K562 (cell line): Measurements from ENCODE around the gene EPHA2. TPM values are rescaled to one million over a fixed set of nuclear protein-coding genes. Genes with fewer than 3 reads are reported as not detected.

ENCODE experiments used
- ARID1B ChIP-seq: fragments of 450-650 bp; IDR thresholded peaks from 2 replicates; pipeline ENCODE4 v1.6.1; 2016; ENCODE audit warnings: antibody characterized with exemption, mild to moderate bottlenecking, inconsistent platforms
- CBX1 ChIP-seq: sonication (generic); IDR thresholded peaks from 2 replicates; pipeline ENCODE4 v1.6.1; 2016; ENCODE audit warnings: antibody characterized with exemption, low read depth, mild to moderate bottlenecking
- CEBPB ChIP-seq: fragments of 450-650 bp; IDR thresholded peaks from 2 replicates; pipeline ENCODE4 v1.6.1; 2016; ENCODE audit warnings: missing genetic modification characterization, missing compliant biosample characterization
- CHD2 ChIP-seq: IDR thresholded peaks from 2 replicates; pipeline ENCODE4 v1.6.1; 2011; ENCODE audit warnings: low read depth, low read length
- EGR1 ChIP-seq: fragments of 450-650 bp; conservative IDR thresholded peaks from 2 replicates; pipeline ENCODE4 v1.6.1; 2017; ENCODE audit warnings: mild to moderate bottlenecking
- FOS ChIP-seq: IDR thresholded peaks from 3 replicates; pipeline ENCODE4 v1.6.1; 2011; ENCODE audit not compliant: insufficient read length; ENCODE audit errors: extremely low read depth
- GATAD2A ChIP-seq: fragments of 450-650 bp; IDR thresholded peaks from 2 replicates; pipeline ENCODE4 v1.6.1; 2017
- HMGN3 ChIP-seq: IDR thresholded peaks from 2 replicates; pipeline ENCODE4 v1.6.1; 2011; ENCODE audit warnings: borderline replicate concordance, low read depth, mild to moderate bottlenecking, mixed read lengths, low read length; ENCODE audit not compliant: insufficient read length; ENCODE audit errors: extremely low read depth
- LCOR ChIP-seq: sonication (generic); formaldehyde crosslinking; IDR thresholded peaks from 2 replicates; pipeline ENCODE4 v1.8.0; 2022; ENCODE audit warnings: mild to moderate bottlenecking, missing genetic modification reagents
- MBD2 ChIP-seq: sonication (generic); IDR thresholded peaks from 2 replicates; pipeline ENCODE4 v1.6.1; 2016; ENCODE audit warnings: low read depth, borderline replicate concordance
- MTA2 ChIP-seq: fragments of 450-650 bp; IDR thresholded peaks from 2 replicates; pipeline ENCODE4 v1.6.1; 2016; ENCODE audit warnings: low read depth
- MXI1 ChIP-seq: IDR thresholded peaks from 2 replicates; pipeline ENCODE4 v1.6.1; 2011; ENCODE audit warnings: low read depth, mild to moderate bottlenecking, improper control_type of control experiment, low read length
- NRF1 ChIP-seq, 2 experiments: fragments of 450-650 bp; IDR thresholded peaks in 1 of 2; conservative IDR thresholded peaks in 1 of 2; 2 replicates each; pipeline ENCODE4 v1.6.1; 2014; ENCODE audit warnings: mild to moderate bottlenecking in 2 of 2
- POLR2A ChIP-seq: fragments of 450-650 bp; conservative IDR thresholded peaks from 2 replicates; pipeline ENCODE4 v1.6.1; 2016
- RB1 ChIP-seq: fragments of 450-650 bp; IDR thresholded peaks from 2 replicates; pipeline ENCODE4 v1.6.1; 2017; ENCODE audit warnings: low read depth, mild to moderate bottlenecking
- RBM25 ChIP-seq: fragments of 200-400 bp; formaldehyde crosslinking; IDR thresholded peaks from 2 replicates; pipeline ENCODE4 v1.6.1; 2018; ENCODE audit warnings: low read length, low read depth, moderate library complexity; ENCODE audit not compliant: severe bottlenecking
- SOX6 ChIP-seq: fragments of 450-650 bp; IDR thresholded peaks from 2 replicates; pipeline ENCODE4 v1.6.1; 2014; ENCODE audit warnings: mild to moderate bottlenecking
- ZFX ChIP-seq: sonication (generic); formaldehyde crosslinking; IDR thresholded peaks from 2 replicates; pipeline ENCODE4 v1.8.0; 2022; ENCODE audit warnings: mild to moderate bottlenecking, missing genetic modification reagents, moderate library complexity
- ZKSCAN1 ChIP-seq: fragments of 150-350 bp; IDR thresholded peaks from 2 replicates; pipeline ENCODE4 v1.6.1; 2016; ENCODE audit warnings: low read depth, low read length
- polyA plus RNA-seq, 8 experiments: library from polyadenylated mRNA; depleted of rRNA in 4 of 8; stranded (reverse) in 5 of 8; unstranded in 3 of 8; fragments of >200 nt; fragmentation: Nextera tagmentation in 2 of 8; fragmentation: Illumina TruSeq in 1 of 8; extraction: Ambion mirVana in 2 of 8; extraction: Trizol in 1 of 8; gene quantifications; 2 replicates each; pipeline versions ENCODE4 v1.2.1 to v1.2.3, GENCODE V29; 2011 to 2014; ENCODE audit warnings: inconsistent platforms in 1 of 8, missing spikeins in 1 of 8
- total RNA-seq, 7 experiments: library from RNA; depleted of rRNA in 6 of 7; stranded (reverse); fragments of >200 nt in 6 of 7; fragmentation: Illumina TruSeq in 2 of 7; extraction: Trizol in 2 of 7; gene quantifications; 2 replicates each; pipeline versions ENCODE4 v1.2.1 to v1.2.3, GENCODE V29; 2011 to 2021; ENCODE audit warnings: low replicate concordance in 1 of 7
- TF ChIP-seq, protein P1 (sequence below): fragments of 450-650 bp; IDR thresholded peaks from 2 replicates; pipeline ENCODE4 v1.6.1; 2017; ENCODE audit warnings: antibody characterized with exemption, mild to moderate bottlenecking
- TF ChIP-seq, protein P2 (sequence below): fragments of 450-650 bp; formaldehyde crosslinking; IDR thresholded peaks from 2 replicates; pipeline ENCODE4 v1.4.0; 2020; ENCODE audit warnings: mild to moderate bottlenecking, moderate library complexity
- TF ChIP-seq, protein P3 (sequence below): fragments of 150-350 bp; conservative IDR thresholded peaks from 2 replicates; pipeline ENCODE4 v1.6.1; 2014; ENCODE audit warnings: low read length

The EPHA2 gene
- total and polyA plus RNA-seq, 9 of the 15 experiments (the other 6 are each of a cell fraction or from before 2014, with no cell fraction given), result 0.04 to 0.40 (median 0.07) TPM; not detected in 4

DNA sequence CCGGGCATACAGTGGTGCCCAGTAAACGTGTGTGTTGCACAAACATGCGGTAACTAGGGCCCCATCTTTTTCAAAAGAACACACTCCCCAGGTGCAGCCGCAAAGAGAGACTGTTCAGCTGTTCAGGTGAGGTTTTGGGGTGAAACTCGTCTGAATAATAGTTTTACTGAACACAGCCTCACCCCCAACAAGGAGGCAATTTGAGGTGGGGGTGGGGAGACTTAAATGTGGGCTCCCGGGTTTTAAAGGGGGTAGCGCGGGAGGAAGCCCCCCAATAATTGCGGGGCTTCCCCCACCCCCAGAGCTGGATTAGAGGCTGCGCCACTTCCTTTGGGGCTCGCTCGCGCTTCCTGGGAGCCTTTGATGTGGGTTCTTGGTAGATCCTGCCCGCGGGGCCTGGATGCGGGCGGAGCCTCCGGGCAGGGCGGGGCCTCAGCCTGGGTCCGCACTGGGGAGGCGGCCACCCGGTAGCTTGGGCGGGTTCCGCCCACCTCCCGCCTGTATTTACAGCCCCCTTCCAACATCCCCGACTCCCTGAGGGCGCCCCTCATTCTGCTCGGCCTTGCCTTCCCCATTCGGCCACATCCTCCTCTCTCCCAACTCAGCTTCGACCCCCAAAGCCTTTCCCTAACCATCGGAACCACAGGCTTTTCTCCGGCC is 6.4 kb upstream of the EPHA2 start (continued):
- 0 out of 2 replicates have a peak, but pooled peaks have one; percentile 40 for TF ChIP-seq ZKSCAN1
- peak; percentile 43 for TF ChIP-seq HMGN3
- TF ChIP-seq, protein P1, sequence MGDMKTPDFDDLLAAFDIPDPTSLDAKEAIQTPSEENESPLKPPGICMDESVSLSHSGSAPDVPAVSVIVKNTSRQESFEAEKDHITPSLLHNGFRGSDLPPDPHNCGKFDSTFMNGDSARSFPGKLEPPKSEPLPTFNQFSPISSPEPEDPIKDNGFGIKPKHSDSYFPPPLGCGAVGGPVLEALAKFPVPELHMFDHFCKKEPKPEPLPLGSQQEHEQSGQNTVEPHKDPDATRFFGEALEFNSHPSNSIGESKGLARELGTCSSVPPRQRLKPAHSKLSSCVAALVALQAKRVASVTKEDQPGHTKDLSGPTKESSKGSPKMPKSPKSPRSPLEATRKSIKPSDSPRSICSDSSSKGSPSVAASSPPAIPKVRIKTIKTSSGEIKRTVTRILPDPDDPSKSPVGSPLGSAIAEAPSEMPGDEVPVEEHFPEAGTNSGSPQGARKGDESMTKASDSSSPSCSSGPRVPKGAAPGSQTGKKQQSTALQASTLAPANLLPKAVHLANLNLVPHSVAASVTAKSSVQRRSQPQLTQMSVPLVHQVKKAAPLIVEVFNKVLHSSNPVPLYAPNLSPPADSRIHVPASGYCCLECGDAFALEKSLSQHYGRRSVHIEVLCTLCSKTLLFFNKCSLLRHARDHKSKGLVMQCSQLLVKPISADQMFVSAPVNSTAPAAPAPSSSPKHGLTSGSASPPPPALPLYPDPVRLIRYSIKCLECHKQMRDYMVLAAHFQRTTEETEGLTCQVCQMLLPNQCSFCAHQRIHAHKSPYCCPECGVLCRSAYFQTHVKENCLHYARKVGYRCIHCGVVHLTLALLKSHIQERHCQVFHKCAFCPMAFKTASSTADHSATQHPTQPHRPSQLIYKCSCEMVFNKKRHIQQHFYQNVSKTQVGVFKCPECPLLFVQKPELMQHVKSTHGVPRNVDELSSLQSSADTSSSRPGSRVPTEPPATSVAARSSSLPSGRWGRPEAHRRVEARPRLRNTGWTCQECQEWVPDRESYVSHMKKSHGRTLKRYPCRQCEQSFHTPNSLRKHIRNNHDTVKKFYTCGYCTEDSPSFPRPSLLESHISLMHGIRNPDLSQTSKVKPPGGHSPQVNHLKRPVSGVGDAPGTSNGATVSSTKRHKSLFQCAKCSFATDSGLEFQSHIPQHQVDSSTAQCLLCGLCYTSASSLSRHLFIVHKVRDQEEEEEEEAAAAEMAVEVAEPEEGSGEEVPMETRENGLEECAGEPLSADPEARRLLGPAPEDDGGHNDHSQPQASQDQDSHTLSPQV, result peak; percentile 25; the same call in 1 of the 2 replicates
- no peak for TF ChIP-seq SOX6
- peak; percentile 23; the same call in 1 of the 2 replicates for TF ChIP-seq RB1
- no peak for TF ChIP-seq GATAD2A
- no peak for TF ChIP-seq CEBPB (tag)
- TF ChIP-seq CBX1, result no peak; the same call in 1 of the 2 replicates
- TF ChIP-seq EGR1, result peak; percentile 77
- TF ChIP-seq MXI1, result no peak
- TF ChIP-seq FOS, result no peak
- TF ChIP-seq ZFX (CRISPR knock-in tag), result peak; percentile 61; the same call in 1 of the 2 replicates
- TF ChIP-seq LCOR (CRISPR knock-in tag), result peak; percentile 55; the same call in 1 of the 2 replicates
- TF ChIP-seq, protein P2, sequence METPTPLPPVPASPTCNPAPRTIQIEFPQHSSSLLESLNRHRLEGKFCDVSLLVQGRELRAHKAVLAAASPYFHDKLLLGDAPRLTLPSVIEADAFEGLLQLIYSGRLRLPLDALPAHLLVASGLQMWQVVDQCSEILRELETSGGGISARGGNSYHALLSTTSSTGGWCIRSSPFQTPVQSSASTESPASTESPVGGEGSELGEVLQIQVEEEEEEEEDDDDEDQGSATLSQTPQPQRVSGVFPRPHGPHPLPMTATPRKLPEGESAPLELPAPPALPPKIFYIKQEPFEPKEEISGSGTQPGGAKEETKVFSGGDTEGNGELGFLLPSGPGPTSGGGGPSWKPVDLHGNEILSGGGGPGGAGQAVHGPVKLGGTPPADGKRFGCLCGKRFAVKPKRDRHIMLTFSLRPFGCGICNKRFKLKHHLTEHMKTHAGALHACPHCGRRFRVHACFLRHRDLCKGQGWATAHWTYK (CRISPR knock-in tag), result 0 out of 2 replicates have a peak, but pooled peaks have one; percentile 43
- TF ChIP-seq POLR2A, result peak; percentile 71
- TF ChIP-seq, protein P3, sequence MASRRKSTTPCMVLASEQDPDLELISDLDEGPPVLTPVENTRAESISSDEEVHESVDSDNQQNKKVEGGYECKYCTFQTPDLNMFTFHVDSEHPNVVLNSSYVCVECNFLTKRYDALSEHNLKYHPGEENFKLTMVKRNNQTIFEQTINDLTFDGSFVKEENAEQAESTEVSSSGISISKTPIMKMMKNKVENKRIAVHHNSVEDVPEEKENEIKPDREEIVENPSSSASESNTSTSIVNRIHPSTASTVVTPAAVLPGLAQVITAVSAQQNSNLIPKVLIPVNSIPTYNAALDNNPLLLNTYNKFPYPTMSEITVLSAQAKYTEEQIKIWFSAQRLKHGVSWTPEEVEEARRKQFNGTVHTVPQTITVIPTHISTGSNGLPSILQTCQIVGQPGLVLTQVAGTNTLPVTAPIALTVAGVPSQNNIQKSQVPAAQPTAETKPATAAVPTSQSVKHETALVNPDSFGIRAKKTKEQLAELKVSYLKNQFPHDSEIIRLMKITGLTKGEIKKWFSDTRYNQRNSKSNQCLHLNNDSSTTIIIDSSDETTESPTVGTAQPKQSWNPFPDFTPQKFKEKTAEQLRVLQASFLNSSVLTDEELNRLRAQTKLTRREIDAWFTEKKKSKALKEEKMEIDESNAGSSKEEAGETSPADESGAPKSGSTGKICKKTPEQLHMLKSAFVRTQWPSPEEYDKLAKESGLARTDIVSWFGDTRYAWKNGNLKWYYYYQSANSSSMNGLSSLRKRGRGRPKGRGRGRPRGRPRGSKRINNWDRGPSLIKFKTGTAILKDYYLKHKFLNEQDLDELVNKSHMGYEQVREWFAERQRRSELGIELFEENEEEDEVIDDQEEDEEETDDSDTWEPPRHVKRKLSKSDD, result 0 out of 2 replicates have a peak, but pooled peaks have one; percentile 20
- TF ChIP-seq NRF1 (conservative IDR thresholded peaks at IDR 0.05 in 1 of 2, IDR thresholded peaks at IDR 0.05 in 1 of 2), result peak; percentile 63 to 67
- peak; percentile 33; the same call in 1 of the 2 replicates for TF ChIP-seq CHD2
- peak; percentile 48; the same call in 1 of the 2 replicates for TF ChIP-seq MBD2
- TF ChIP-seq RBM25, result no peak
- peak; percentile 54 for TF ChIP-seq ARID1B
- TF ChIP-seq MTA2, result no peak
